K562 (cell line): Measurements from ENCODE around the gene ALKBH3. TPM values are rescaled to one million over a fixed set of nuclear protein-coding genes. Genes with fewer than 3 reads are reported as not detected.

Source experiments
- ARNT ChIP-seq, 2 experiments: fragments of 450-650 bp; IDR thresholded peaks; 2 replicates each; pipeline ENCODE4 v1.6.1; 2016; ENCODE audit warnings: mild to moderate bottlenecking in 1 of 2
- CC2D1A ChIP-seq: fragments of 450-650 bp; IDR thresholded peaks from 2 replicates; pipeline ENCODE4 v1.6.1; 2017; ENCODE audit warnings: mild to moderate bottlenecking
- CTCFL ChIP-seq: IDR thresholded peaks from 2 replicates; pipeline ENCODE4 v1.6.1; 2011; ENCODE audit warnings: borderline replicate concordance, low read depth, mild to moderate bottlenecking, moderate library complexity, low read length; ENCODE audit not compliant: insufficient read depth, poor library complexity, severe bottlenecking
- CUX1 ChIP-seq: fragments of 200-800 bp; sonication (Bioruptor generic); IDR thresholded peaks from 2 replicates; pipeline ENCODE4 v1.6.1; 2016; ENCODE audit warnings: missing genetic modification characterization, missing compliant biosample characterization
- ELF2 ChIP-seq: fragments of 250-450 bp; sonication (Bioruptor Pico); IDR thresholded peaks from 2 replicates; pipeline ENCODE4 v1.5.0; 2021; ENCODE audit warnings: mild to moderate bottlenecking
- ETS2 ChIP-seq: IDR thresholded peaks from 2 replicates; pipeline ENCODE4 v1.6.1; 2016; ENCODE audit warnings: borderline replicate concordance, missing genetic modification characterization, mild to moderate bottlenecking, moderate library complexity, missing compliant biosample characterization; ENCODE audit not compliant: poor library complexity, severe bottlenecking
- FOXJ2 ChIP-seq: fragments of 200-800 bp; sonication (Bioruptor generic); IDR thresholded peaks from 2 replicates; pipeline ENCODE4 v1.6.1; 2016; ENCODE audit warnings: missing genetic modification characterization, missing compliant biosample characterization
- GABPA ChIP-seq: fragments of 200-800 bp; sonication (Bioruptor generic); conservative IDR thresholded peaks from 2 replicates; pipeline ENCODE4 v1.6.1; 2016; ENCODE audit warnings: low read depth, missing genetic modification characterization, missing compliant biosample characterization
- KAT2B ChIP-seq: IDR thresholded peaks from one replicate; pipeline ENCODE4 v1.6.1; 2012; ENCODE audit warnings: low read depth, mild to moderate bottlenecking, control low read depth, inconsistent platforms, low read length, moderate library complexity
- PHF8 ChIP-seq: fragments of 200-600 bp; sonication (generic); IDR thresholded peaks from 2 replicates; pipeline ENCODE4 v1.6.1; 2012; ENCODE audit warnings: mixed run types, mild to moderate bottlenecking, inconsistent platforms, low read length, moderate library complexity, borderline replicate concordance
- TAL1 ChIP-seq: fragments of 450-650 bp; IDR thresholded peaks from 2 replicates; pipeline ENCODE4 v1.6.1; 2016; ENCODE audit warnings: mild to moderate bottlenecking
- U2AF1 ChIP-seq: fragments of 200-400 bp; formaldehyde crosslinking; optimal IDR thresholded peaks from 2 replicates; pipeline ENCODE3; 2017; ENCODE audit warnings: mild to moderate bottlenecking, low read depth, low read length, moderate library complexity
- ZFP91 ChIP-seq: sonication (generic); formaldehyde crosslinking; IDR thresholded peaks from 2 replicates; pipeline ENCODE4 v1.8.0; 2022; ENCODE audit warnings: mild to moderate bottlenecking, missing genetic modification reagents
- ZKSCAN8 ChIP-seq: fragments of 200-800 bp; sonication (Bioruptor generic); IDR thresholded peaks from 2 replicates; pipeline ENCODE4 v1.6.1; 2016; ENCODE audit warnings: missing genetic modification characterization, missing compliant biosample characterization
- ZNF212 ChIP-seq: fragments of 450-650 bp; formaldehyde crosslinking; IDR thresholded peaks from 2 replicates; pipeline ENCODE4 v1.4.0; 2020; ENCODE audit warnings: mild to moderate bottlenecking
- ZNF75A ChIP-seq: fragments of 450-650 bp; formaldehyde crosslinking; IDR thresholded peaks from 2 replicates; pipeline ENCODE4 v1.4.0; 2020; ENCODE audit warnings: mild to moderate bottlenecking
- polyA plus RNA-seq, 8 experiments: library from polyadenylated mRNA; depleted of rRNA in 4 of 8; stranded (reverse) in 5 of 8; unstranded in 3 of 8; fragments of >200 nt; fragmentation: Nextera tagmentation in 2 of 8; fragmentation: Illumina TruSeq in 1 of 8; extraction: Ambion mirVana in 2 of 8; extraction: Trizol in 1 of 8; gene quantifications; 2 replicates each; pipeline versions ENCODE4 v1.2.1 to v1.2.3, GENCODE V29; 2011 to 2014; ENCODE audit warnings: inconsistent platforms in 1 of 8, missing spikeins in 1 of 8
- total RNA-seq, 7 experiments: library from RNA; depleted of rRNA in 6 of 7; stranded (reverse); fragments of >200 nt in 6 of 7; fragmentation: Illumina TruSeq in 2 of 7; extraction: Trizol in 2 of 7; gene quantifications; 2 replicates each; pipeline versions ENCODE4 v1.2.1 to v1.2.3, GENCODE V29; 2011 to 2021; ENCODE audit warnings: low replicate concordance in 1 of 7
- TF ChIP-seq, protein P1 (sequence below): fragments of 250-450 bp; sonication (Bioruptor Pico); IDR thresholded peaks from 2 replicates; pipeline ENCODE4 v1.8.0; 2022; ENCODE audit warnings: moderate library complexity, mild to moderate bottlenecking, inconsistent platforms
- TF ChIP-seq, protein P2 (sequence below): fragments of 250-450 bp; sonication (Bioruptor Pico); IDR thresholded peaks from 2 replicates; pipeline ENCODE4 v1.9.0; 2021; ENCODE audit warnings: mild to moderate bottlenecking

ALKBH3 gene
- total and polyA plus RNA-seq, 9 of the 15 experiments (the other 6 are each of a cell fraction or from before 2014, with no cell fraction given) = 16.0 to 49.9 (median 36.5) TPM

GRCh38 chr11:43880640-43881159 is at the start of gene ALKBH3 (continued):
- TF ChIP-seq U2AF1 (no peak), GABPA (peak; percentile 99), ELF2 (no peak), ZNF212 (CRISPR knock-in tag) (no peak), PHF8 (peak; percentile 76), CTCFL (no peak), CC2D1A (peak; percentile 95), FOXJ2 (tag) (no peak), CUX1 (CRISPR knock-in tag) (no peak), ETS2 (tag) (no peak), ARNT (IDR thresholded peaks at IDR 0.05) (peak in 1 of 2 experiments; percentile 66; a peak in 1 of 4 replicates), ZFP91 (no peak), TAL1 (no peak), KAT2B (no peak), ZKSCAN8 (CRISPR knock-in tag) (no peak), ZNF75A (CRISPR knock-in tag) (no peak)
- TF ChIP-seq, protein P1, sequence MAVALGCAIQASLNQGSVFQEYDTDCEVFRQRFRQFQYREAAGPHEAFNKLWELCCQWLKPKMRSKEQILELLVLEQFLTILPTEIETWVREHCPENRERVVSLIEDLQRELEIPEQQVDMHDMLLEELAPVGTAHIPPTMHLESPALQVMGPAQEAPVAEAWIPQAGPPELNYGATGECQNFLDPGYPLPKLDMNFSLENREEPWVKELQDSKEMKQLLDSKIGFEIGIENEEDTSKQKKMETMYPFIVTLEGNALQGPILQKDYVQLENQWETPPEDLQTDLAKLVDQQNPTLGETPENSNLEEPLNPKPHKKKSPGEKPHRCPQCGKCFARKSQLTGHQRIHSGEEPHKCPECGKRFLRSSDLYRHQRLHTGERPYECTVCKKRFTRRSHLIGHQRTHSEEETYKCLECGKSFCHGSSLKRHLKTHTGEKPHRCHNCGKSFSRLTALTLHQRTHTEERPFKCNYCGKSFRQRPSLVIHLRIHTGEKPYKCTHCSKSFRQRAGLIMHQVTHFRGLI (CRISPR knock-in tag) = no peak
- TF ChIP-seq, protein P2, sequence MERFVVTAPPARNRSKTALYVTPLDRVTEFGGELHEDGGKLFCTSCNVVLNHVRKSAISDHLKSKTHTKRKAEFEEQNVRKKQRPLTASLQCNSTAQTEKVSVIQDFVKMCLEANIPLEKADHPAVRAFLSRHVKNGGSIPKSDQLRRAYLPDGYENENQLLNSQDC (CRISPR knock-in tag) = no peak
